NB4 (cell line): Measurements from ENCODE around the gene PDE8A.

ENCODE experiments used
- CTCF ChIP-seq: IDR thresholded peaks from one replicate; pipeline ENCODE4 v1.5.1; 2012; ENCODE audit warnings: low read depth, low read length
- MAX ChIP-seq: IDR thresholded peaks from 2 replicates; pipeline ENCODE4 v1.6.1; 2011; ENCODE audit warnings: low read depth, low read length
- POLR2A ChIP-seq: IDR thresholded peaks from 2 replicates; pipeline ENCODE4 v1.6.1; 2011; ENCODE audit warnings: mild to moderate bottlenecking; ENCODE audit not compliant: insufficient read length; ENCODE audit errors: extremely low read depth

- no peak for TF ChIP-seq POLR2A
- no peak for TF ChIP-seq CTCF
- TF ChIP-seq MAX: no peak
Measured at GRCh38 chr15:84990507-84990906, 8.9 kb downstream of the PDE8A start.
